ENCODE measurements around the gene ATOH8.

Gene ATOH8

DNA sequence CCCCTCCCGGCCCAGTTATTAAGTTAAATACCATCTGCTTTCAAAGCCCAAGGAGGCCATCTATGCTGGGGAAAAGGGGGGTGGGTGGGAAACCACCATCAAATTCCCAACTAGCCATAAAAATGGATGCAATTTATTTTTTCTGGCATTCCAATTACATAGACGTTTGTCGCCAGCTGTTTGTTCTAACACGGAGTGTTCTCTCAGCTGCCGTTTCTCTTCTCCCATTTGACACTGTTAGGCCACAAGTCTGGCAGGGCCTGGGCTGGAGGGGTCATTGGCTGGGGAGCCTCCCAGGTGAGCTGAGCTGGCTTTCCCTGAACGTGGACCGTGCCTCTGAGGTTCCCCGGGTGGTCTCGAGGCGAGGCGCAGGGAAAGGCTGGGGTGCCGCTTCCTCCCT lies 16.6 kb downstream of the ATOH8 start:
- Histone ChIP-seq H3K9ac (ENCODE audit: low read depth, low read length) (no peak overlapping the region), H3K27me3 (ENCODE audit: insufficient read depth, low read length, poor library complexity) (peaks cover 6% of the 10 kb centered on the region), H3K4me2 (ENCODE audit: insufficient read depth, low read length) (no peak overlapping the region), H3K36me3 (ENCODE audit: insufficient read depth, low read length) (no peaks in the 10 kb centered on the region), H3K27ac (ENCODE audit: low read length) (no peak overlapping the region), H4K20me1 (ENCODE audit: insufficient read depth, low read length) (0 out of 2 replicates have a peak, but pooled peaks cover 3% of the 10 kb centered on the region), H3K9me3 (ENCODE audit: insufficient read depth, low read length, severe bottlenecking) (no peaks in the 10 kb centered on the region), H3K79me2 (ENCODE audit: insufficient read depth, low read length) (no peaks in the 10 kb centered on the region), H3K4me3 (ENCODE audit: low read depth in 1 of 2, low read length in 2 of 2) (no peak overlapping the region), H2AFZ (ENCODE audit: low read depth, low read length) (no peak overlapping the region), H3K4me1 (ENCODE audit: insufficient read depth, low read length) (no peaks in the 10 kb centered on the region)
- ATAC-seq (ENCODE audit: insufficient read depth, low read depth) (no peak), DNase-seq (no peak)
- TF ChIP-seq, protein P1, sequence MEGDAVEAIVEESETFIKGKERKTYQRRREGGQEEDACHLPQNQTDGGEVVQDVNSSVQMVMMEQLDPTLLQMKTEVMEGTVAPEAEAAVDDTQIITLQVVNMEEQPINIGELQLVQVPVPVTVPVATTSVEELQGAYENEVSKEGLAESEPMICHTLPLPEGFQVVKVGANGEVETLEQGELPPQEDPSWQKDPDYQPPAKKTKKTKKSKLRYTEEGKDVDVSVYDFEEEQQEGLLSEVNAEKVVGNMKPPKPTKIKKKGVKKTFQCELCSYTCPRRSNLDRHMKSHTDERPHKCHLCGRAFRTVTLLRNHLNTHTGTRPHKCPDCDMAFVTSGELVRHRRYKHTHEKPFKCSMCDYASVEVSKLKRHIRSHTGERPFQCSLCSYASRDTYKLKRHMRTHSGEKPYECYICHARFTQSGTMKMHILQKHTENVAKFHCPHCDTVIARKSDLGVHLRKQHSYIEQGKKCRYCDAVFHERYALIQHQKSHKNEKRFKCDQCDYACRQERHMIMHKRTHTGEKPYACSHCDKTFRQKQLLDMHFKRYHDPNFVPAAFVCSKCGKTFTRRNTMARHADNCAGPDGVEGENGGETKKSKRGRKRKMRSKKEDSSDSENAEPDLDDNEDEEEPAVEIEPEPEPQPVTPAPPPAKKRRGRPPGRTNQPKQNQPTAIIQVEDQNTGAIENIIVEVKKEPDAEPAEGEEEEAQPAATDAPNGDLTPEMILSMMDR (IDR thresholded peaks at IDR 0.05; ENCODE audit: borderline replicate concordance, extremely low read depth, low read length, poor library complexity, severe bottlenecking), result no peak
- TF ChIP-seq EZH2 (IDR thresholded peaks at IDR 0.05; ENCODE audit: borderline replicate concordance, low read depth, low read length, severe bottlenecking), result no peak

DNA sequence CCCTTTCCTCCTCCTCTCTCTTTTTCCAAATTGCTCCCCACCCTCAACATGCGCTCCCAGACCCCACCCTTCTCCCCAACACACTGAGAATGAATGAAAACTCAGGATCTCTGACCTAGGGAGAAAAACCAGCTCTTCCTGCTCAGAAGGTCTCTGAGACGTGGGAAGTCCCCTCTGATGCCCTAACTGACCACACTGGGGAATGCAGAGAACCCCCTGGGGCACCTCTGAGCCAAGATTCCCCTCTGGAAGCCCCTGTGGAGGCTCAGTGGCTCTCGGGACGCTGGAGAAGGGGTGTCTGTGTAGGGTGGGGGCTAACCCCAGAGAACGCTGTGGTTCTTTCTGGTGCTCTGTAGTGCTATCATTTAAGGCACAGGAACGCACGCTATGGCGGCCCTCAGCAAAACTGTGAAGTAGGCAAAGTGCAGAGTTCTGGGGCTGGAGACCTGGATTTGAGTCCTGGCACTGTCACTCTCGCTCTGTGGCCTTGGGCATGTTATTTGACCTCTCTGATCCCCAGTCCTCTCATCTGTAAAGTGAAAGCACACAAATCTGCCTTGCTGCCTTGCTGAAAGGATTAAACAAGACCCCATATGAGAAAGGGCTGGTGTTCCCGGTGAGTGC lies 17.1 kb downstream of the ATOH8 start:
- no peak overlapping the region for H3K9ac ChIP-seq (ENCODE audit: low read depth, low read length)
- no peak for DNase-seq
- H3K36me3 ChIP-seq (ENCODE audit: insufficient read depth, low read length), result no peaks in the 10 kb centered on the region
- H3K4me2 ChIP-seq (ENCODE audit: insufficient read depth, low read length), result no peak overlapping the region
- no peak overlapping the region for H3K27ac ChIP-seq (ENCODE audit: low read length)
- no peak overlapping the region for H2AFZ ChIP-seq (ENCODE audit: low read depth, low read length)
- ATAC-seq (ENCODE audit: insufficient read depth, low read depth), result no peak
- H4K20me1 ChIP-seq (ENCODE audit: insufficient read depth, low read length), result 0 out of 2 replicates have a peak, but pooled peaks cover 3% of the 10 kb centered on the region
- H3K4me1 ChIP-seq (ENCODE audit: insufficient read depth, low read length), result no peaks in the 10 kb centered on the region
- H3K9me3 ChIP-seq (ENCODE audit: insufficient read depth, low read length, severe bottlenecking), result no peaks in the 10 kb centered on the region
- H3K79me2 ChIP-seq (ENCODE audit: insufficient read depth, low read length), result no peaks in the 10 kb centered on the region
- no peak overlapping the region for H3K4me3 ChIP-seq (ENCODE audit: low read depth in 1 of 2, low read length in 2 of 2)
- TF ChIP-seq, protein P1 (IDR thresholded peaks at IDR 0.05; ENCODE audit: borderline replicate concordance, extremely low read depth, low read length, poor library complexity, severe bottlenecking), result no peak
- no peak for TF ChIP-seq EZH2 (IDR thresholded peaks at IDR 0.05; ENCODE audit: borderline replicate concordance, low read depth, low read length, severe bottlenecking)
- peaks cover 9% of the 10 kb centered on the region for H3K27me3 ChIP-seq (ENCODE audit: insufficient read depth, low read length, poor library complexity)

GRCh38 chr2:85771486-85771885 lies 17.7 kb downstream of the ATOH8 start:
- Histone ChIP-seq H3K4me1 (ENCODE audit: insufficient read depth, low read length) (no peaks in the 10 kb centered on the region), H3K36me3 (ENCODE audit: insufficient read depth, low read length) (no peaks in the 10 kb centered on the region), H4K20me1 (ENCODE audit: insufficient read depth, low read length) (0 out of 2 replicates have a peak, but pooled peaks cover 3% of the 10 kb centered on the region), H3K9ac (ENCODE audit: low read depth, low read length) (no peak overlapping the region), H3K4me3 (ENCODE audit: low read depth in 1 of 2, low read length in 2 of 2) (no peak overlapping the region), H3K27me3 (ENCODE audit: insufficient read depth, low read length, poor library complexity) (peaks cover 9% of the 10 kb centered on the region), H3K79me2 (ENCODE audit: insufficient read depth, low read length) (no peaks in the 10 kb centered on the region), H3K9me3 (ENCODE audit: insufficient read depth, low read length, severe bottlenecking) (no peaks in the 10 kb centered on the region), H3K27ac (ENCODE audit: low read length) (no peak overlapping the region), H3K4me2 (ENCODE audit: insufficient read depth, low read length) (no peak overlapping the region), H2AFZ (ENCODE audit: low read depth, low read length) (no peak overlapping the region)
- ATAC-seq (ENCODE audit: insufficient read depth, low read depth) (no peak), DNase-seq (no peak)
- TF ChIP-seq, protein P1 (IDR thresholded peaks at IDR 0.05; ENCODE audit: borderline replicate concordance, extremely low read depth, low read length, poor library complexity, severe bottlenecking), result no peak
- no peak for TF ChIP-seq EZH2 (IDR thresholded peaks at IDR 0.05; ENCODE audit: borderline replicate concordance, low read depth, low read length, severe bottlenecking)

All from DND-41 (cell line).